GM12801 (cell line): ENCODE measurements around the gene DLST.

ENCODE experiments used
- CTCF ChIP-seq: IDR thresholded peaks from one replicate; pipeline ENCODE4 v1.5.1; 2011; ENCODE audit warnings: control low read depth; ENCODE audit not compliant: insufficient read length; ENCODE audit errors: extremely low read depth

Gene DLST

GRCh38 chr14:74940956-74941565 lies 59.3 kb downstream of the DLST start:
- TF ChIP-seq CTCF, result no peak

GRCh38 chr14:74941676-74942097 lies 60.0 kb downstream of the DLST start:
- no peak for TF ChIP-seq CTCF

GRCh38 chr14:74942181-74942580 lies 60.5 kb downstream of the DLST start:
- TF ChIP-seq CTCF, result no peak

GRCh38 chr14:74942608-74943007 lies 60.9 kb downstream of the DLST start:
- TF ChIP-seq CTCF, result no peak

- TF ChIP-seq CTCF, result no peak
Observed at GRCh38 chr14:74945261-74945851, 63.6 kb downstream of the DLST start.

GRCh38 chr14:74945852-74946658 lies 64.3 kb downstream of the DLST start:
- TF ChIP-seq CTCF, result no peak

GRCh38 chr14:74946659-74947281 lies 65.1 kb downstream of the DLST start:
- no peak for TF ChIP-seq CTCF
